A673 (cell line): Measurements from ENCODE around the gene ADH1B. TPM values are rescaled to one million over a fixed set of nuclear protein-coding genes. Genes with fewer than 3 reads are reported as not detected.
"Not testable (repeated sequence)": the region's sequence is repeated elsewhere in the genome, so short reads cannot be mapped to it uniquely, and the experiment has no call there.

ENCODE experiments used
- BruUV-seq: library from RNA; stranded (reverse); fragments of 400-500 nt; replicated peaks from 2 replicates; lab custom pipeline; 2021; lab: Mats Ljungman, UMichigan
- CTCF ChIA-PET: fragments of 300-600 bp; sonication (Branson Sonifier 250); formaldehyde crosslinking; loops from one replicate; lab custom pipeline; 2022; ENCODE audit warnings: antibody characterized with exemption; lab: Charles Lee
- POLR2A ChIA-PET: fragments of 300-600 bp; sonication (Branson Sonifier 250); formaldehyde crosslinking; loops from one replicate; lab custom pipeline; 2022; ENCODE audit warnings: antibody characterized with exemption; ENCODE audit not compliant: low non-redundant PET; lab: Charles Lee
- DNase-seq: peaks from one replicate; pipeline ENCODE4 v3.0.0-alpha.2; 2015; ENCODE audit warnings: low spot score
- H3K27ac ChIP-seq: fragments of 200-600 bp; sonication (generic); 2 replicates; pipeline ENCODE4 v1.5.1; 2016; ENCODE audit warnings: mixed run types, low read depth, mild to moderate bottlenecking, mixed read lengths, antibody characterized with exemption, low read length; ENCODE audit not compliant: poor library complexity, severe bottlenecking
- H3K27me3 ChIP-seq: fragments of 200-600 bp; sonication (generic); replicated peaks from 2 replicates; pipeline ENCODE4 v1.6.1; 2017; ENCODE audit warnings: mixed run types, low read depth, mild to moderate bottlenecking, mixed read lengths, antibody characterized with exemption, low read length; ENCODE audit not compliant: insufficient read depth, poor library complexity
- H3K36me3 ChIP-seq: fragments of 200-600 bp; sonication (generic); 2 replicates; pipeline ENCODE4 v1.6.1; 2016; ENCODE audit warnings: mixed run types, mild to moderate bottlenecking, mixed read lengths, antibody characterized with exemption, low read length; ENCODE audit not compliant: insufficient read depth, poor library complexity, severe bottlenecking
- H3K4me1 ChIP-seq: fragments of 200-600 bp; sonication (generic); 2 replicates; pipeline ENCODE4 v1.6.1; 2017; ENCODE audit warnings: mixed run types, mild to moderate bottlenecking, mixed read lengths, antibody characterized with exemption, low read length; ENCODE audit not compliant: insufficient read depth, poor library complexity, severe bottlenecking
- H3K4me3 ChIP-seq: fragments of 200-600 bp; sonication (generic); 2 replicates; pipeline ENCODE4 v1.5.1; 2016; ENCODE audit warnings: low read depth, mixed run types, mild to moderate bottlenecking, mixed read lengths, low read length; ENCODE audit not compliant: poor library complexity, severe bottlenecking
- H3K9me3 ChIP-seq: fragments of 200-600 bp; sonication (generic); 2 replicates; pipeline ENCODE4 v1.6.1; 2016; ENCODE audit warnings: mixed run types, low read depth, mild to moderate bottlenecking, mixed read lengths, antibody characterized with exemption, low read length; ENCODE audit not compliant: poor library complexity, severe bottlenecking
- EZH2 ChIP-seq: fragments of 200-600 bp; sonication (generic); IDR thresholded peaks from 2 replicates; pipeline ENCODE4 v1.6.1; 2017; ENCODE audit warnings: borderline replicate concordance, low read depth, mild to moderate bottlenecking, mixed read lengths, antibody characterized with exemption, low read length; ENCODE audit not compliant: poor library complexity, severe bottlenecking
- intact Hi-C: fragments of 100-400 bp; cut with micrococcal nuclease; formaldehyde crosslinking; loops from one replicate; pipeline ENCODE4 v1.10.0; 2022; ENCODE audit not compliant: unreplicated experiment
- total RNA-seq: library from RNA; stranded (reverse); gene quantifications from 2 replicates; pipeline ENCODE4 v1.2.3, GENCODE V29; 2021
- TF ChIP-seq, protein P1 (sequence below): fragments of 300-800, 200-600 bp; sonication (generic); conservative IDR thresholded peaks from 2 replicates; pipeline ENCODE4 v1.5.1; 2017; ENCODE audit warnings: low read depth, mild to moderate bottlenecking, antibody characterized with exemption, low read length, moderate library complexity, mixed read lengths

Gene ADH1B
- total RNA-seq, 1 experiment from 2014 or later, result not detected

GRCh38 chr4:99352602-99353537 is 31.7 kb upstream of the ADH1B start, which contains the start of gene ADH1C:
Gene ADH1C (minus strand): TSS chr4:99352746. CDS start chr4:99352675, 71 bp downstream.
- BruUV-seq, result no TSS peak
- H3K4me1 ChIP-seq, result no peaks in the 10 kb centered on the region
- no peaks in the 10 kb centered on the region for H3K27me3 ChIP-seq
- H3K4me3 ChIP-seq, result no peak within 1 kb of the TSS
- H3K9me3 ChIP-seq, result no peaks in the 10 kb centered on the region
- CTCF ChIA-PET, result no interaction called here
- H3K27ac ChIP-seq, result no peak within 1 kb of the TSS
- H3K36me3 ChIP-seq, result no peaks in the 10 kb centered on the region
- TF ChIP-seq, protein P1, sequence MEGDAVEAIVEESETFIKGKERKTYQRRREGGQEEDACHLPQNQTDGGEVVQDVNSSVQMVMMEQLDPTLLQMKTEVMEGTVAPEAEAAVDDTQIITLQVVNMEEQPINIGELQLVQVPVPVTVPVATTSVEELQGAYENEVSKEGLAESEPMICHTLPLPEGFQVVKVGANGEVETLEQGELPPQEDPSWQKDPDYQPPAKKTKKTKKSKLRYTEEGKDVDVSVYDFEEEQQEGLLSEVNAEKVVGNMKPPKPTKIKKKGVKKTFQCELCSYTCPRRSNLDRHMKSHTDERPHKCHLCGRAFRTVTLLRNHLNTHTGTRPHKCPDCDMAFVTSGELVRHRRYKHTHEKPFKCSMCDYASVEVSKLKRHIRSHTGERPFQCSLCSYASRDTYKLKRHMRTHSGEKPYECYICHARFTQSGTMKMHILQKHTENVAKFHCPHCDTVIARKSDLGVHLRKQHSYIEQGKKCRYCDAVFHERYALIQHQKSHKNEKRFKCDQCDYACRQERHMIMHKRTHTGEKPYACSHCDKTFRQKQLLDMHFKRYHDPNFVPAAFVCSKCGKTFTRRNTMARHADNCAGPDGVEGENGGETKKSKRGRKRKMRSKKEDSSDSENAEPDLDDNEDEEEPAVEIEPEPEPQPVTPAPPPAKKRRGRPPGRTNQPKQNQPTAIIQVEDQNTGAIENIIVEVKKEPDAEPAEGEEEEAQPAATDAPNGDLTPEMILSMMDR, result no peak
- no peak for TF ChIP-seq EZH2
- POLR2A ChIA-PET, result no interaction called here
- intact Hi-C loops, result no loop called here
- DNase-seq, result no peak

GRCh38 chr4:99351487-99351886 is 30.3 kb upstream of the ADH1B start:
- CTCF ChIA-PET, result no interaction called here
- POLR2A ChIA-PET, result no interaction called here

GRCh38 chr4:99349338-99349737 is 28.1 kb upstream of the ADH1B start:
- no peaks in the 10 kb centered on the region for H3K4me1 ChIP-seq
- H3K27me3 ChIP-seq, result no peaks in the 10 kb centered on the region
- TF ChIP-seq, protein P1, result no peak
- no peak for TF ChIP-seq EZH2
- H3K4me3 ChIP-seq, result no peak overlapping the region
- H3K36me3 ChIP-seq, result no peaks in the 10 kb centered on the region
- DNase-seq, result no peak
- H3K9me3 ChIP-seq, result no peaks in the 10 kb centered on the region
- BruUV-seq, result no TSS peak
- intact Hi-C loops, result no loop called here
- POLR2A ChIA-PET, result no interaction called here
- H3K27ac ChIP-seq, result no peak overlapping the region
- CTCF ChIA-PET, result no interaction called here

More at GRCh38 chr4:99351487-99351886, 30.3 kb upstream of the ADH1B start:
- DNase-seq, result no peak
- no peaks in the 10 kb centered on the region for H3K27me3 ChIP-seq
- H3K36me3 ChIP-seq, result no peaks in the 10 kb centered on the region
- no TSS peak for BruUV-seq
- no peaks in the 10 kb centered on the region for H3K9me3 ChIP-seq
- no peaks in the 10 kb centered on the region for H3K4me1 ChIP-seq
- H3K27ac ChIP-seq, result no peak overlapping the region
- no peak overlapping the region for H3K4me3 ChIP-seq
- TF ChIP-seq EZH2, result no peak
- TF ChIP-seq, protein P1, result no peak
- intact Hi-C loops, result no loop called here

- DNase-seq, H3K4me1 ChIP-seq, H3K36me3 ChIP-seq, H3K9me3 ChIP-seq, CTCF ChIA-PET, POLR2A ChIA-PET, H3K27ac ChIP-seq, BruUV-seq, H3K27me3 ChIP-seq, intact Hi-C loops, H3K4me3 ChIP-seq: not testable (repeated sequence)
Observed at GRCh38 chr4:99342624-99343023, 21.4 kb upstream of the ADH1B start.
